Karpas-422 (cell line): ENCODE measurements around the gene EMC6. TPM values are rescaled to one million over a fixed set of nuclear protein-coding genes. Genes with fewer than 3 reads are reported as not detected.

Experiments
- DNase-seq: peaks from one replicate; pipeline ENCODE4 v3.0.0-alpha.2; 2015
- H2AFZ ChIP-seq: fragments of 200-600 bp; sonication (generic); 2 replicates; pipeline ENCODE4 v1.6.1; 2014; ENCODE audit warnings: antibody characterized with exemption, low read length, mixed read lengths
- H3K27ac ChIP-seq: fragments of 200-600 bp; sonication (generic); 2 replicates; pipeline ENCODE4 v1.5.1; 2014; ENCODE audit warnings: mild to moderate bottlenecking, low read length, moderate library complexity
- H3K27me3 ChIP-seq: fragments of 200-600 bp; sonication (generic); 2 replicates; pipeline ENCODE4 v1.6.1; 2014; ENCODE audit warnings: low read length, mixed read lengths
- H3K36me3 ChIP-seq: fragments of 200-600 bp; sonication (generic); 2 replicates; pipeline ENCODE4 v1.6.1; 2014; ENCODE audit warnings: low read length, mixed read lengths; ENCODE audit not compliant: insufficient read depth
- H3K4me1 ChIP-seq: fragments of 200-600 bp; sonication (generic); 2 replicates; pipeline ENCODE4 v1.6.1; 2014; ENCODE audit warnings: mild to moderate bottlenecking, low read length, mixed read lengths
- H3K4me2 ChIP-seq: fragments of 200-600 bp; sonication (generic); 2 replicates; pipeline ENCODE4 v1.6.1; 2014; ENCODE audit warnings: low read length, low read depth, mild to moderate bottlenecking; ENCODE audit not compliant: poor library complexity, severe bottlenecking
- H3K4me3 ChIP-seq: fragments of 200-600 bp; sonication (generic); 2 replicates; pipeline ENCODE4 v1.5.1; 2014; ENCODE audit warnings: mild to moderate bottlenecking, antibody characterized with exemption, low read length, mixed read lengths
- H3K79me2 ChIP-seq: fragments of 200-600 bp; sonication (generic); 2 replicates; pipeline ENCODE4 v1.6.1; 2014; ENCODE audit warnings: mild to moderate bottlenecking, low read length, mixed read lengths
- H3K9ac ChIP-seq: fragments of 200-600 bp; sonication (generic); 2 replicates; pipeline ENCODE4 v1.6.0; 2014; ENCODE audit warnings: low read length
- H3K9me2 ChIP-seq: fragments of 200-600 bp; sonication (generic), shearing (Covaris generic); replicated peaks from 2 replicates; pipeline ENCODE4 v1.6.0; 2014; ENCODE audit warnings: mild to moderate bottlenecking, low read length, moderate library complexity; ENCODE audit not compliant: insufficient read depth
- H3K9me3 ChIP-seq: fragments of 300-700, 200-600 bp; sonication (generic); 2 replicates; pipeline ENCODE4 v1.6.1; 2014; ENCODE audit warnings: low read length, mixed read lengths
- H4K20me1 ChIP-seq: fragments of 200-600 bp; sonication (generic); 2 replicates; pipeline ENCODE4 v1.6.1; 2014; ENCODE audit warnings: mild to moderate bottlenecking, antibody characterized with exemption, low read length, low read depth; ENCODE audit not compliant: insufficient read depth
- total RNA-seq: library from RNA; depleted of rRNA; stranded (reverse); fragments of >200 nt; shearing (Covaris generic); gene quantifications from 2 replicates; pipeline ENCODE4 v1.2.3, GENCODE V29; 2014; ENCODE audit warnings: low replicate concordance

EMC6 gene
- total RNA-seq, 1 experiment from 2014 or later: 21.0 TPM

- DNase-seq: no peak
- Histone ChIP-seq H4K20me1 (no peaks in the 10 kb centered on the region), H2AFZ (no peak overlapping the region), H3K79me2 (no peaks in the 10 kb centered on the region), H3K9ac (peak overlapping the region; percentile 57), H3K27ac (peak overlapping the region; percentile 90), H3K4me3 (no peak overlapping the region), H3K9me3 (no peaks in the 10 kb centered on the region), H3K4me2 (peak overlapping the region; percentile 38), H3K4me1 (peaks cover 32% of the 10 kb centered on the region), H3K36me3 (peaks cover 6% of the 10 kb centered on the region; the same call in 1 of the 2 replicates), H3K9me2 (no peaks in the 10 kb centered on the region), H3K27me3 (no peaks in the 10 kb centered on the region)
Measured at GRCh38 chr17:3645310-3645709, 23.3 kb upstream of the EMC6 start.

GRCh38 chr17:3647251-3647650, 21.4 kb upstream of the EMC6 start:
- no peak overlapping the region for H3K9ac ChIP-seq
- H4K20me1 ChIP-seq: no peaks in the 10 kb centered on the region
- H3K79me2 ChIP-seq: no peaks in the 10 kb centered on the region
- peaks cover 6% of the 10 kb centered on the region; the same call in 1 of the 2 replicates for H3K36me3 ChIP-seq
- peaks cover 24% of the 10 kb centered on the region for H3K4me1 ChIP-seq
- no peak overlapping the region for H2AFZ ChIP-seq
- DNase-seq: no peak
- H3K4me3 ChIP-seq: no peak overlapping the region
- H3K9me2 ChIP-seq: no peaks in the 10 kb centered on the region
- peak overlapping the region; percentile 90 for H3K27ac ChIP-seq
- no peaks in the 10 kb centered on the region for H3K27me3 ChIP-seq
- no peak overlapping the region for H3K4me2 ChIP-seq
- no peaks in the 10 kb centered on the region for H3K9me3 ChIP-seq

- Histone ChIP-seq H3K4me3 (no peak overlapping the region), H3K27ac (peak overlapping the region; percentile 90; the same call in 1 of the 2 replicates), H3K79me2 (no peaks in the 10 kb centered on the region), H3K9me3 (no peaks in the 10 kb centered on the region), H3K4me2 (no peak overlapping the region), H3K9ac (no peak overlapping the region), H2AFZ (no peak overlapping the region), H4K20me1 (no peaks in the 10 kb centered on the region), H3K9me2 (no peaks in the 10 kb centered on the region), H3K27me3 (no peaks in the 10 kb centered on the region), H3K36me3 (peaks cover 6% of the 10 kb centered on the region; the same call in 1 of the 2 replicates), H3K4me1 (peaks cover 24% of the 10 kb centered on the region)
- DNase-seq: peak; percentile 80
Measured at GRCh38 chr17:3647769-3648555, 20.6 kb upstream of the EMC6 start.

GRCh38 chr17:3655766-3656165, 12.8 kb upstream of the EMC6 start:
- Histone ChIP-seq H3K4me3 (no peak overlapping the region), H3K9me2 (no peaks in the 10 kb centered on the region), H3K4me1 (no peaks in the 10 kb centered on the region), H3K79me2 (no peaks in the 10 kb centered on the region), H3K36me3 (no peaks in the 10 kb centered on the region), H3K27ac (no peak overlapping the region), H3K9ac (no peak overlapping the region), H2AFZ (no peak overlapping the region), H3K27me3 (no peaks in the 10 kb centered on the region), H3K4me2 (no peak overlapping the region), H4K20me1 (no peaks in the 10 kb centered on the region), H3K9me3 (no peaks in the 10 kb centered on the region)
- DNase-seq: no peak

DNA sequence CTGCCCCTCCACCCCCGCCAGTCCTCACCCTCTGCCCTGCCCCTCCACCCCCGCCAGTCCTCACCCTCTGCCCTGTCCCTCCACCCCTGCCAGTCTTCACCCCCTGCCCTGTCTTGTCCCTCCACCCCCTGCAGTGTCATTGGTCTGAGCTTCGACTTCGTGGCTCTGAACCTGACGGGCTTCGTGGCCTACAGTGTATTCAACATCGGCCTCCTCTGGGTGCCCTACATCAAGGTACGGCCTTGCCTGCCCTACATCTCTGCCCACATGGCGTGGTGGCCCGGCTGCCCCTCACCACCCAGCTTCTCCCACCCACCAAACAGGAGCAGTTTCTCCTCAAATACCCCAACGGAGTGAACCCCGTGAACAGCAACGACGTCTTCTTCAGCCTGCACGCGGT, 12.3 kb upstream of the EMC6 start:
- DNase-seq: no peak
- H3K9me2 ChIP-seq: no peaks in the 10 kb centered on the region
- H3K27ac ChIP-seq: no peak overlapping the region
- no peaks in the 10 kb centered on the region for H3K36me3 ChIP-seq
- no peaks in the 10 kb centered on the region for H3K9me3 ChIP-seq
- H3K4me1 ChIP-seq: no peaks in the 10 kb centered on the region
- no peak overlapping the region for H2AFZ ChIP-seq
- H3K79me2 ChIP-seq: no peaks in the 10 kb centered on the region
- H3K4me2 ChIP-seq: no peak overlapping the region
- no peak overlapping the region for H3K4me3 ChIP-seq
- no peaks in the 10 kb centered on the region for H3K27me3 ChIP-seq
- H3K9ac ChIP-seq: no peak overlapping the region
- H4K20me1 ChIP-seq: no peaks in the 10 kb centered on the region

GRCh38 chr17:3656755-3657587, 11.6 kb upstream of the EMC6 start:
- no peak for DNase-seq
- Histone ChIP-seq H3K27ac (no peak overlapping the region), H3K36me3 (no peaks in the 10 kb centered on the region), H4K20me1 (no peaks in the 10 kb centered on the region), H3K9me2 (no peaks in the 10 kb centered on the region), H3K4me3 (no peak overlapping the region), H3K9me3 (no peaks in the 10 kb centered on the region), H3K79me2 (no peaks in the 10 kb centered on the region), H2AFZ (no peak overlapping the region), H3K4me2 (no peak overlapping the region), H3K9ac (no peak overlapping the region), H3K27me3 (no peaks in the 10 kb centered on the region), H3K4me1 (no peaks in the 10 kb centered on the region)

DNA sequence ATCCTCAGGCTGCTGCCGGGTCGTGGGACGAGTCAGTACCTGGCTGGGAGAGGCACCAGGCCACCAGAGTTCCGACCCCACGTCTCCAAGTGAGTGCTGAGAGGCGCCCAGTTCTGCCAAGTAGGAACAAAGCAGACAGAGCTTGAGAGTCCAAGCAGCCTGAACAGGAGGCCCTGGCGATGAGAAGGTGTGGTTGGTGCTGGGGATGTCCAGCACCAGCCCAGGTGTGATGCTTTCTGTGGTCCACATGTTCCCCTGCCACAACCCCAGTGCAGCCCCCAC, 11.1 kb upstream of the EMC6 start:
- no peak for DNase-seq
- Histone ChIP-seq H2AFZ (no peak overlapping the region), H3K4me3 (no peak overlapping the region), H3K36me3 (no peaks in the 10 kb centered on the region), H4K20me1 (no peaks in the 10 kb centered on the region), H3K79me2 (no peaks in the 10 kb centered on the region), H3K9me3 (no peaks in the 10 kb centered on the region), H3K9ac (no peak overlapping the region), H3K4me2 (no peak overlapping the region), H3K4me1 (no peaks in the 10 kb centered on the region), H3K27ac (no peak overlapping the region), H3K27me3 (no peaks in the 10 kb centered on the region), H3K9me2 (no peaks in the 10 kb centered on the region)

GRCh38 chr17:3657874-3658783, 10.5 kb upstream of the EMC6 start:
- Histone ChIP-seq H3K27ac (no peak overlapping the region), H3K79me2 (no peaks in the 10 kb centered on the region), H3K4me1 (no peaks in the 10 kb centered on the region), H3K4me3 (no peak overlapping the region), H3K36me3 (no peaks in the 10 kb centered on the region), H3K9ac (no peak overlapping the region), H3K9me3 (no peaks in the 10 kb centered on the region), H3K9me2 (no peaks in the 10 kb centered on the region), H2AFZ (no peak overlapping the region), H3K27me3 (no peaks in the 10 kb centered on the region), H4K20me1 (no peaks in the 10 kb centered on the region), H3K4me2 (no peak overlapping the region)
- DNase-seq: no peak
